SH-SY5Y (cell line): ENCODE measurements around the gene COMP.

Experiments
- GATA2 ChIP-seq: IDR thresholded peaks from 2 replicates; pipeline ENCODE4 v1.6.1; 2011; ENCODE audit warnings: mild to moderate bottlenecking, low read depth, low read length
- GATA3 ChIP-seq: IDR thresholded peaks from 2 replicates; pipeline ENCODE4 v1.6.1; 2011; ENCODE audit warnings: low read depth, mild to moderate bottlenecking, low read length, moderate library complexity

The COMP gene

DNA sequence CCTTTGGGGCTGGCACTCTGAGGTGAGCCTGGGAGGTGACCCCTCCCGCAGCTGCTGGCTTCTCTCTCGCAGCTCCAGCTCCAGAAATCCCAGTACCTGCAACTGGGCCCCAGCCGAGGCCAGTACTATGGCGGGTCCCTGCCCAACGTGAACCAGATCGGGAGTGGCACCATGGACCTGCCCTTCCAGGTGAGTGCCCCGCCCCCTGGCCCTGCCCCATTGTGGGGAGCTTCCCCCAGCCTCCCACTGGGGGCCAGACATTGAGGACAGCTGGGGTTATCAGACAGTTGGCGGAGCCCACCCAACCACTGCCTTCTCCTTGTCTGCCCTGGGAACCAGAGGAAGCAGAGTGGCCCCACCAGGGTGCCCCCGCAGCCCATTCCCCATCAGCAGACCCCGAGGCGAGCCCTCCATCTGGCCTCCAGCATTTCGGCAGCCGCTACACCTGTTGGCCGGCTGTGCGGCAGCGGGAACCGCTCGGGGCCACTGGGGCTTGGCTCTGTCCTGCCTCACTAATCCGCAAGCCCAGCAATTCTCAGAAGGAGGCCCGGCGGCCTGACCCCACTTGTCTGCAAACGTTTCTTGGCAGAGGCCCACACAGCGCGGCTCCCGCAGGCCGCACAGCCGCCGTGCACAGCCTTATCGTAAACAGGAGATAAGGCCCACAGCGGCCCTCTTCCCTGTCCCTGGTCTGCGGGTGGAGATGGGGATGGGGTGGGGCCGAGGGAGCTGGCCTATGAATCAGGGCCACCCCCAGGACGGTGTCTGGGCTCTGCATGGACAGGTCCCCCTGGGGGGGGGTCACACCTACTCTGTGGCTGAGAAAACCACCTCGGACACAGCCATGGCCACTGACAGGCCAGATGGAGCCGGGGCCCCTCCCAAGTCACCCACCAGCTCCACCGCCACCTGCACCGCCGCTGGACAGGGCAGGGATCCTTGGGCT, 48.0 kb downstream of the COMP start:
- TF ChIP-seq GATA3 (no peak), GATA2 (peak; percentile 94)

DNA sequence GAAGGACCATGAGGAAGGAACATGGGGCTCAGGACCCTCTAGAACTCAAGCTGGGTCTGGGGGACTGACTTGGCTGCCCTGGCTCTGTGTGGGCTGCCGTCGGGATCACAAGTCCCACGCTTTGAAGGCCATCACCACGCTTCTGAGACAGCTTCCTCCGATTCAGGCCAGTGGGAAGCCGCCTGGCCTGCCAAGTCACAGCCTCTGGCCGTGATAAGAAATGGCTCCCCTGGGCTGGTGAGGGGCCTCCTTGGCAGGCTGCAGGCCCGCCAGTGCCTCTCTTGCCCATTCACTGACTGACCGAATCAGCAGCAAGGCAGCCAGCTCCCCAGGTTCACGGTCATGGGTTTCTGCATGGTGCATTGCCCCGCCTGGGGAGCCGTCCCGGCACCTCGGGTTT, 48.8 kb downstream of the COMP start:
- no peak for TF ChIP-seq GATA2
- TF ChIP-seq GATA3, result no peak

- TF ChIP-seq GATA3, result no peak
- no peak for TF ChIP-seq GATA2
These were observed 49.7 kb downstream of the COMP start for GRCh38 chr19:18741124-18742121.

DNA sequence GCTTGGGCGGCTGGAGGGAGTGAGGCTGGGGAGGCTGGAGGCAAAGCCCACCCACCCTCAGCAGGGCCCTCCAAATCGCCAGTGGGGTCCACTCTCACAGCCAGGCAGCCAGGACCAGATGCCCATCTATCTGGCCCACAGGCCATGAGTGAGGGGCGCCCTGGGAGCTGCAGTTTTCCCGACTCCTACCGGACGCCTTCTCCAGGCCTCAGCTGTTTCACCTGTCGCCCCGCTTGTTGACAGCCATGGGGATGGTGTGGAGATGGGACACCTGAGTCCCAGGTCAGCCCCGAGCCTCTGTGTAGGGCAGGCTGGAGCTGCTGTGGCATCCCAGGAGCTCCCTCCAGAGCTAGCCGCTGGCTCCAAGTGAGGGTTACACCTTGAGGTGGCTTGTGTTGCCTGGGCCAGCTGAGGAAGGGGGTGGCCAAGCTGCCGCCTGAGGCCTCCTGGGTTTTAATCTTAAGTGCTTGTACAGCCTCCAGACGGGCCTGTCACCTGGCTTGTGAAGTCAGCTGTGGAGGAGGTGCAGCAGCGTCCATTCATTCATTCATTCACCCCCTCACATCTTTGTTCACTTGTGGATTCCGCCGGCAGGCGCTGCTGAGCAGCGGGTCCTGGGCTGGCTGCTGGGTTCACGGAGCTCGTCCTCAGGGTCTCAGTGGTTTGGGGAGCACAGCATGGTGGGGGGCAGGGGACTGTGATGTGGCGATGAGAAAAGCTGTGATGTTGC, 52.0 kb downstream of the COMP start:
- TF ChIP-seq GATA3 (no peak), GATA2 (no peak)

DNA sequence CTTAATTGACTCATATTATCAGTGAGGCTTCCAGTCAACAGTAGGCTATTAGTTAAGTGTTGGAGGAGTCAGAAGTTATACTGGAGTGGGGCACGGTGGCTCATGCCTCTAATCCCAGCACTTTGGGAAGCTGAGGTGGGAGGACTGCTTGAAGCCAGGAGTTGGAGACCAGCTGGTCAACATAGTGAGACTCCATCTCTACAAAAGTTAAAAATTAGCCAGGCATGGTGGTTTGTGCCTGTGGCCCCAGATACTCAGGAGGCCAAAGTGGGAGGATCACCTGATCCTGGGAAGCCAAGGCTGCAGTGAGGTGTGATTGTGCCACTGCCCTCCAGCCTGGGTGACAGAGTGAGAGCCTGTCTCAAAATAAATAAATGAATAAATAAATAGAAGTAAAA, 53.2 kb downstream of the COMP start:
- no peak for TF ChIP-seq GATA2
- TF ChIP-seq GATA3, result no peak

- TF ChIP-seq GATA2, result no peak
These were observed 53.7 kb downstream of the COMP start for GRCh38 chr19:18737337-18737953.

DNA sequence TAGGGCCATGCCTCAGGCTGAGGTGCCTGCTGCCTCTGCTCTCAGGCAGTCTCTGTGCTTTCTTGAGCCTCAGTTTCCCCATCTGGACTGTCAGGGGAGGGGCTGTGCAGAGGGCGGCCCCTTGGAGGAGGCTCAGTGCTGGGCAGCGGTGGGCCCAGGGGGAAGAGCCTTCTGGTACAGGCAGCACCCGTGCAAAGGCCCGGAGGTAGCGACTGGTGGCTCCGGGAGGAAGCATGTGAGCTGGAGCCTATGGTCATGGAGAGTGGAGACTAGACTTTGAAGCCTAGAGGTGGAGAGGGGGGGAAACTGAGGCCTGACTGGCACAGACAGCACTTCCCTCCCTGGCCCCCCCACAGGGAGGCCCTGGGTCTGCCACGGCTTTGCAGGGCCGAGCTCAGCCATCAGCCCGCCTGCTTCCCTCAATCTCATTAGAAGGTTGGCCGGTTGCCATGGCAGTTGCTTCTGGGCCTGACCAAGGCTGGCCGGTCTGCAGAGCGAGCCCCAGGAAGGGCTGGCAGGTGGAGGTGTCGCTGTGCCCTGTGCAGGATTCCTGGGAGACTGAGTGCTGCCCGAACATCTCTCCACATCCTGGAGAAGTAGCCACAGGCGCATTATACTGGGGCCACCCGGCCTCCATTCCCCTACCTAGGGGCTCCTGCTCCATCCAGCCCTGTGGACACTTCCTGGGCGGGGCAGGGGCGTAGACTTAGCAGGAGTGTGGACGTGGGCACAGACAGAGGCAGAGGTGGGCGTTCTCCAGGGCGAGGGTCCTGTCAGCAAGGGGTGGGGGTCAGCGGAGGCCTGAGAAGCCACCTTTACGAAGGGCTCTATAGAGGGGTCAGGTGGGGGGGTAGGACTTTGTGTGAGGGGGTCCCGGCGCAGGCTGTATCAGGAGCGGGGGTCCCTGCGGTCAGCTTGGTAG, 54.4 kb downstream of the COMP start:
- TF ChIP-seq GATA3 (no peak), GATA2 (no peak)

GRCh38 chr19:18735752-18736151, 55.4 kb downstream of the COMP start:
- TF ChIP-seq GATA3, result no peak
- no peak for TF ChIP-seq GATA2

DNA sequence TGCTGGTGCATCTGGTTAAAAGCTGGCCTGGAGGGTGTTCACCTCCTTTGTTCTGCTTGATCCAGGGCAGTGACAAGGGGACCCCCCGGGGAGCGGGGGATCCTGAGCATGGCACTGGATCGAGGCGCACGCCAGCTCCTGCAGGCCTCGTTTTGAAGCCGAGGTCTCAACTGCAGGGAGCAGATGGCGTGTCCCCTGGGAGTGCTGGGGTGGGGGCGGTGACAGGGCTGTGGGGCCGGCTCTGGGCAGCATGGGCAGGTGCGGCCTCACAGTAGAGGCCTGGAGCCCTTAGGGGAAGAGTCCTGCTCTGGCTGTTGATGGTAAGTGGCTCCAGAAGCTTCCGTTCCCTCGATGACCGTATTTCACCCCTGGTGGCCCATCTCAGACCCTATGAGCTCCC, 55.8 kb downstream of the COMP start:
- no peak for TF ChIP-seq GATA3
- TF ChIP-seq GATA2, result no peak

DNA sequence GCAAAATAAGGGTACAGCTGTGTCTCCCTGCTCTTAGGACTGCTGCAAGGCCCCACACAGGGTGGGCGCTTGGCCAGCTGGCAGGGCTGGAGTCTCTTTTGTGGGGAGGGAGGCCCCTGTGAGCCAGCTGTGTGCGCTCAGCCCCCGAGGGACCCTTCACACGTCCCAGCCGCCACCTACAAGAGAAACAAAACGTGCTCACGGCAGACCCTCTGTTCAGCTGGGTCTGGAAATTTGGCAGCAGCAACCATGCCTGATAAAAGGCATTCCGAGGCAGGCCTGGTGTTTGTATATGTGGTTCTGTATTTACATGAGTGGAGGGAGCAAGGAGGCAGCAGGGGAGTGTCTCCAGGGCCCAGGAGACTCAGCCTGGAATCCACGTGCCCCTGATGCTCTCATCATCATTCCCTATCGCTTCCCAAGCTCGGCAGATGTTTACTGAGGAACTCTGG, 57.9 kb downstream of the COMP start:
- no peak; the same call in 1 of the 2 replicates for TF ChIP-seq GATA2
- TF ChIP-seq GATA3, result no peak
